Right lobe of liver (tissue), 6 donors: ENCODE data around the gene NLRC5. TPM values are rescaled to one million over a fixed set of nuclear protein-coding genes. Genes with fewer than 3 reads are reported as not detected.

Experiments
- ATAC-seq, 4 donors: fragments of 200-7000 bp; cut with Tn5 transposase; one replicate each; pipeline ENCODE4 v1.9.1; 2020; ENCODE audit warnings: mild to moderate bottlenecking in 4 of 4, moderate library complexity in 4 of 4
- DNase-seq, 3 donors: peaks; one replicate each; pipeline ENCODE4 v3.0.0-alpha.2; 2020
- H3K27ac ChIP-seq, 3 donors: fragments of 200-600 bp; one replicate each; pipeline ENCODE4 v1.8.0; 2022
- H3K27me3 ChIP-seq, 2 donors: fragments of 200-600 bp; one replicate each; pipeline ENCODE4 v1.8.0; 2022
- H3K36me3 ChIP-seq, 4 donors: fragments of 200-600 bp; sonication (generic) in 1 of 4; one replicate each; pipeline versions ENCODE4 v1.5.1 to v1.8.0; 2017 to 2022; ENCODE audit warnings: control low read depth in 1 of 4
- H3K4me1 ChIP-seq, 4 donors: fragments of 200-600 bp; sonication (generic) in 1 of 4; one replicate each; pipeline versions ENCODE4 v1.5.1 to v1.8.0; 2017 to 2022; ENCODE audit warnings: control low read depth in 1 of 4
- H3K4me3 ChIP-seq, 3 donors: fragments of 200-600 bp; one replicate each; pipeline ENCODE4 v1.8.0; 2022
- H3K9me3 ChIP-seq, 4 donors: fragments of 200-600 bp; sonication (generic) in 1 of 4; one replicate each; pipeline versions ENCODE4 v1.5.1 to v1.8.0; 2017 to 2022; ENCODE audit warnings: control low read depth in 1 of 4
- POLR2A ChIP-seq: fragments of 450-650 bp; IDR thresholded peaks from one replicate; pipeline ENCODE4 v1.6.1; 2017; ENCODE audit warnings: antibody characterized with exemption, mild to moderate bottlenecking
- WGBS: methylation state at CpG from one replicate; pipeline ENCODE4 v1.1.6; 2018; ENCODE audit warnings: low coverage, low lambda C conversion rate; ENCODE audit not compliant: insufficient coverage; ENCODE audit errors: missing lambda C conversion rate; 5-methylcytosine and 5-hydroxymethylcytosine counted together
- intact Hi-C, 2 donors: fragments of 100-400 bp; cut with DNase I; formaldehyde crosslinking; loops; one replicate each; pipeline versions ENCODE4 v1.11.2 to v1.14.1; 2022
- total RNA-seq, 6 experiments: library from RNA; depleted of rRNA in 2 of 6; stranded (reverse); fragments of >200 nt in 2 of 6; fragmentation: NEBNext Ultra II Directional in 3 of 6; extraction: Animal tissue kit (Norgen Biotek cat#: 25700) in 3 of 6; gene quantifications; one replicate each; pipeline versions ENCODE4 v1.1.0 to v1.2.4, GENCODE V29; 2016 to 2023
- TF ChIP-seq, protein P1 (sequence below), 4 donors: fragments of 200-600 bp in 3 of 4; fragments of 450-650 bp in 1 of 4; IDR thresholded peaks; one replicate each; pipeline versions ENCODE4 v1.5.1 to v1.8.0; 2016 to 2022; ENCODE audit warnings: antibody characterized with exemption in 4 of 4, mild to moderate bottlenecking in 2 of 4
- donor health status: DM: no; HTN: yes; CAD: no.
- donor health status: DM: no; HTN: no; CAD: no.
- donor health status: DM: no; HTN: no; CAD: no.
- donor health status: DM: no; HTN: yes; CAD: no.
- donor health status: DM: no; HTN: yes; CAD: no.

Gene NLRC5
- total RNA-seq, 6 experiments from 2014 or later: 4.6 to 25.2 (median 13.3) TPM

DNA sequence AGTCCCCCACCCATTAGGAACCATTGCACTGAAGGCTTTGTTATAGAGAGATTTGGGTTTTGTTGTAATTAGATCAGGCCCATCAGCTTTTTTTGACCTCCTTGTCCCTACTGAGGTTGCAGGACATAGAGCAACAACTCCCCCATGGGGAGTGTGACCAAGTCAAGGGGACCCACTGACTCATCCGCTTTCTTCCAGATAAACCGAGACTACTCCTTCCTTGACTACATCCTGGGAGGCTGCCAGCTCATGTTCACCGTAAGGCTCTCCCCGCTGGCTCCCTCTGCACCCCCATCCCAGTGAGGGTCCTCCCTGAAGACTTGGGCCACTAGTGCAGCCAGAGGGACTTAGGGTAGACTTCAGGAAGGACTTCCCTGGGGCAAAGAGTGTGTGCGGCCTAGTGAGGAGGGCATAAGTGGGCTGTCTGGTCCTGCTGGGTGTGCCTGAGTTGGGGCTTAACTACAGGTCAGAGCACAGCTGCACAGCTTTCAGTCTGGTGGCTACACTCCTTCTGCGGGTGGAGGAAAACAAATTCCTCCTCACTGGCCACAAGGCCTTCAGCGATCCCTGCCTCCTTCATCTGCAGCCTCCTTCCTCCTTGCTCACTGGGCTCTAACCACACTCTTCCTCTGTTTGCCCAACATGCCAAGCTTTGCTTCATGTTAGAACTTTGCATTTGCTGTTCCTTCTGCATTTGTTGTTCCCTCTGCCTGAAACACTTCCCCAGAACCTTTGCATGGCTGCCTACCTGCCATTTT is 134.0 kb downstream of the NLRC5 start:
- intact Hi-C loops: no loop called here
- DNase-seq (no peak), ATAC-seq (no peak)
- no peaks in the 10 kb centered on the region for H3K9me3 ChIP-seq
- H3K27ac ChIP-seq: no peak overlapping the region
- no peaks in the 10 kb centered on the region for H3K27me3 ChIP-seq
- H3K36me3 ChIP-seq: no peaks in the 10 kb centered on the region
- no peaks in the 10 kb centered on the region for H3K4me1 ChIP-seq
- no peak overlapping the region for H3K4me3 ChIP-seq
- TF ChIP-seq, protein P1, sequence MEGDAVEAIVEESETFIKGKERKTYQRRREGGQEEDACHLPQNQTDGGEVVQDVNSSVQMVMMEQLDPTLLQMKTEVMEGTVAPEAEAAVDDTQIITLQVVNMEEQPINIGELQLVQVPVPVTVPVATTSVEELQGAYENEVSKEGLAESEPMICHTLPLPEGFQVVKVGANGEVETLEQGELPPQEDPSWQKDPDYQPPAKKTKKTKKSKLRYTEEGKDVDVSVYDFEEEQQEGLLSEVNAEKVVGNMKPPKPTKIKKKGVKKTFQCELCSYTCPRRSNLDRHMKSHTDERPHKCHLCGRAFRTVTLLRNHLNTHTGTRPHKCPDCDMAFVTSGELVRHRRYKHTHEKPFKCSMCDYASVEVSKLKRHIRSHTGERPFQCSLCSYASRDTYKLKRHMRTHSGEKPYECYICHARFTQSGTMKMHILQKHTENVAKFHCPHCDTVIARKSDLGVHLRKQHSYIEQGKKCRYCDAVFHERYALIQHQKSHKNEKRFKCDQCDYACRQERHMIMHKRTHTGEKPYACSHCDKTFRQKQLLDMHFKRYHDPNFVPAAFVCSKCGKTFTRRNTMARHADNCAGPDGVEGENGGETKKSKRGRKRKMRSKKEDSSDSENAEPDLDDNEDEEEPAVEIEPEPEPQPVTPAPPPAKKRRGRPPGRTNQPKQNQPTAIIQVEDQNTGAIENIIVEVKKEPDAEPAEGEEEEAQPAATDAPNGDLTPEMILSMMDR (IDR thresholded peaks at IDR 0.05): no peak
- no peak for TF ChIP-seq POLR2A
- WGBS: 86% methylated on average over 1 of the region's 7 CpGs

DNA sequence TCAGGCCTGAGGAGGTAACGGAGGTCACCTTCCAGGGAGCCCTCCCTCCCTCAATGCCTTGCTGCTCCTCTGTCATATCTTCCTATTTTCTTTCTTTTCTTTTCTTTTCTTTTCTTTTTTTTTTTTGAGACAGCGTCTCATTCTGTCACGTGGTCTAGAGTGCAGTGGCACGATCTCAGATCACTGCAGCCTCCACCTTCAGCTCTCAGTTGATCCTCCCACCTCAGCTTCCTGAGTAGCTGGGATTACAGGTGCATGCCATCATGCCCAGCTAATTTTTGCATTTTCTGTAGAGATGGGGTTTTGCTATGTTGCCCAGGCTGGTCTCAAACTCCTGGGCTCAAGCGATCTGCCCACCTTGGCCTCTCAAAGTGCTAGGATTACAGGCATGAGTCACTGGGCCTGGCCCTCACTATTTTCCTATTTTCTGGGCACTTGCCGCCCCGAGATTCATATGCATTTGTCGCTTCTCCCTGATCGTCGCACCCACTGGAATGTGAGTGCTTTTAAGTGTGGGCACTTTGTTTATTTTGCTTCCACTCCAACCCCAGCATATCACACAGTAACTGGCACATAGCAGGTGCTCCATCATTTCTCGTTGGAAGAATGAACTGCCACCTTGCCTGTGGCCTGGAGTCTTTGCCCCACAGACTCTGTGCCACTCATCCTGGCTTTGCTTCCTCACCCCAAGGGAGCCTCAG is 134.8 kb downstream of the NLRC5 start:
- Histone ChIP-seq H3K36me3 (no peaks in the 10 kb centered on the region), H3K4me3 (no peak overlapping the region), H3K27ac (no peak overlapping the region), H3K4me1 (no peaks in the 10 kb centered on the region), H3K27me3 (no peaks in the 10 kb centered on the region), H3K9me3 (no peaks in the 10 kb centered on the region)
- intact Hi-C loops: no loop called here
- no peak for DNase-seq
- TF ChIP-seq POLR2A: no peak
- TF ChIP-seq, protein P1 (IDR thresholded peaks at IDR 0.05): no peak
- 82% methylated on average over 9 of the region's 11 CpGs for WGBS
- ATAC-seq: no peak

- TF ChIP-seq, protein P1 (IDR thresholded peaks at IDR 0.05): no peak
- Histone ChIP-seq H3K36me3 (no peaks in the 10 kb centered on the region), H3K9me3 (no peaks in the 10 kb centered on the region), H3K27ac (no peak overlapping the region), H3K27me3 (no peaks in the 10 kb centered on the region), H3K4me3 (no peak overlapping the region), H3K4me1 (no peaks in the 10 kb centered on the region)
- intact Hi-C loops: no loop called here
- no peak for DNase-seq
- WGBS: 94% methylated on average over 3 of the region's 4 CpGs
- no peak for ATAC-seq
These were observed 136.0 kb downstream of the NLRC5 start for GRCh38 chr16:57125376-57125775.

DNA sequence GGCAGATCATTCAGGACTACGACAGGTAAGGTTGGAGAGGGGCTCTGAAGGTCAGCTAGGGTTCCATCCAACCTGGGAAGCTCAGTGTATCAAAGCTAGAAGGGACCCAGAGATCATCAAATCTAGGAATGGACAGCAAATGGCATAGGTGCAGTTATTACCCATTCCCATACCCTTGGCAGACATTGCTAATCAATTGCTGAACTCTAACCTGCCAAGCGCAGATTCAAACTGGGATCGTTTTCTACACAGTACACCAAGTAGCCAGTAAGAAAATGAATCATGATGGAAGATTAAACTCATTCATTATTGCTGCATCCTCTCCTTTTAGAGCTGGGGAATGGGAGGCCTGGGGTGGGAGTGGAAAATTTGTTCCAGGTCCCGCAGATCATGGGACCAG is 136.6 kb downstream of the NLRC5 start:
- 92% methylated on average over 2 of the region's 4 CpGs for WGBS
- no peak for ATAC-seq
- TF ChIP-seq, protein P1 (IDR thresholded peaks at IDR 0.05): no peak
- TF ChIP-seq POLR2A: no peak
- Histone ChIP-seq H3K27me3 (no peaks in the 10 kb centered on the region), H3K9me3 (no peaks in the 10 kb centered on the region), H3K36me3 (no peaks in the 10 kb centered on the region), H3K4me3 (no peak overlapping the region), H3K27ac (no peak overlapping the region), H3K4me1 (no peaks in the 10 kb centered on the region)
- intact Hi-C loops: no loop called here
- no peak for DNase-seq
